HG03103 (cell line): ENCODE measurements around the gene CALM3.
"Not testable (repeated sequence)": the region's sequence is repeated elsewhere in the genome, so short reads cannot be mapped to it uniquely, and the experiment has no call there.

Source experiments
- ATAC-seq: cut with Tn5 transposase; IDR thresholded peaks from one replicate; pipeline ENCODE4 v1.9.1; 2021; ENCODE audit warnings: low read depth; ENCODE audit not compliant: unreplicated experiment

The CALM3 gene

GRCh38 chr19:46601318-46602224 is at the start of gene CALM3:
CALM3 (plus strand) TSS chr19:46601330; CDS start chr19:46601435, 105 bp downstream.
- ATAC-seq, result no peak

- ATAC-seq, result no peak
These were observed 48.2 kb upstream of the CALM3 start for GRCh38 chr19:46552891-46553290.

- ATAC-seq, result no peak
These were observed 47.0 kb upstream of the CALM3 start for GRCh38 chr19:46554161-46554560.

- ATAC-seq, result no peak
These were observed 45.4 kb upstream of the CALM3 start for GRCh38 chr19:46555628-46556280.

GRCh38 chr19:46556471-46556870 is 44.7 kb upstream of the CALM3 start:
- not testable (repeated sequence) for ATAC-seq

- no peak for ATAC-seq
These were observed 41.9 kb upstream of the CALM3 start for GRCh38 chr19:46559203-46559602.

GRCh38 chr19:46559675-46560074 is 41.5 kb upstream of the CALM3 start:
- ATAC-seq, result not testable (repeated sequence)

GRCh38 chr19:46564701-46565100 is 36.4 kb upstream of the CALM3 start:
- no peak for ATAC-seq

GRCh38 chr19:46571495-46571894 is 29.6 kb upstream of the CALM3 start:
- no peak for ATAC-seq

GRCh38 chr19:46573679-46574498 is 27.2 kb upstream of the CALM3 start:
- ATAC-seq, result no peak

- no peak for ATAC-seq
These were observed 26.6 kb upstream of the CALM3 start for GRCh38 chr19:46574533-46574932.

- ATAC-seq, result no peak
These were observed 22.7 kb upstream of the CALM3 start for GRCh38 chr19:46578450-46578849.

- ATAC-seq, result no peak
These were observed 21.7 kb upstream of the CALM3 start for GRCh38 chr19:46579361-46579879.

GRCh38 chr19:46580247-46580646 is 20.9 kb upstream of the CALM3 start:
- ATAC-seq, result no peak

- ATAC-seq, result no peak
These were observed 15.6 kb upstream of the CALM3 start for GRCh38 chr19:46585539-46585938.

GRCh38 chr19:46586294-46586693 is 14.8 kb upstream of the CALM3 start:
- no peak for ATAC-seq

GRCh38 chr19:46587861-46588260 is 13.3 kb upstream of the CALM3 start:
- ATAC-seq, result no peak

GRCh38 chr19:46591254-46591653 is 9.9 kb upstream of the CALM3 start:
- ATAC-seq, result no peak

GRCh38 chr19:46591870-46592269 is 9.3 kb upstream of the CALM3 start:
- ATAC-seq, result no peak

GRCh38 chr19:46596008-46596407 is 5.1 kb upstream of the CALM3 start:
- ATAC-seq, result no peak
